ENCODE results near the gene WWC2.
A peak's percentile ranks its signal among the peaks of the same experiment; 100 is the strongest.

Gene WWC2

GRCh38 chr4:183098723-183099536 lies at the start of gene WWC2:
Gene WWC2, plus strand, starts transcription at chr4:183099257. Its CDS starts 235 bp downstream, at chr4:183099492.
- H3K9ac ChIP-seq (ENCODE audit: low read length in 5 of 5), result peak within 1 kb of the TSS in 4 of 5 donors; percentile 83 to 92 (median 91)
- H3K27me3 ChIP-seq (ENCODE audit: control insufficient read depth in 5 of 5, insufficient read depth in 4 of 5, low read length in 5 of 5), result no peaks in the 10 kb centered on the region
- peak within 1 kb of the TSS; percentile 97 for H3K27ac ChIP-seq (ENCODE audit: low read depth, low read length)
- peaks cover 1 to 42% (median 30%) of the 10 kb centered on the region in 5 donors for H3K4me1 ChIP-seq (ENCODE audit: control insufficient read depth in 5 of 5, insufficient read depth in 5 of 5, low read length in 5 of 5)
- no peaks in the 10 kb centered on the region for H3K9me3 ChIP-seq (ENCODE audit: control insufficient read depth in 5 of 5, low read length in 5 of 5)
- no peaks in the 10 kb centered on the region for H3K36me3 ChIP-seq (ENCODE audit: control insufficient read depth in 5 of 5, insufficient read depth in 5 of 5, low read length in 5 of 5)
- peak within 1 kb of the TSS; percentile 65 to 90 (median 83) for H3K4me3 ChIP-seq (ENCODE audit: low read depth in 1 of 5, low read length in 5 of 5)

- Histone ChIP-seq H3K9ac (ENCODE audit: low read length in 5 of 5) (no peak overlapping the region), H3K27ac (ENCODE audit: low read depth, low read length) (no peak overlapping the region), H3K4me3 (ENCODE audit: low read depth in 1 of 5, low read length in 5 of 5) (no peak overlapping the region), H3K9me3 (ENCODE audit: control insufficient read depth in 5 of 5, low read length in 5 of 5) (peaks cover 0 to 4% (median 0%) of the 10 kb centered on the region in 5 donors), H3K27me3 (ENCODE audit: control insufficient read depth in 5 of 5, insufficient read depth in 4 of 5, low read length in 5 of 5) (no peaks in the 10 kb centered on the region), H3K36me3 (ENCODE audit: control insufficient read depth in 5 of 5, insufficient read depth in 5 of 5, low read length in 5 of 5) (no peaks in the 10 kb centered on the region), H3K4me1 (ENCODE audit: control insufficient read depth in 5 of 5, insufficient read depth in 5 of 5, low read length in 5 of 5) (no peaks in the 10 kb centered on the region)
Observed at GRCh38 chr4:183053681-183054080, 45.4 kb upstream of the WWC2 start.

DNA sequence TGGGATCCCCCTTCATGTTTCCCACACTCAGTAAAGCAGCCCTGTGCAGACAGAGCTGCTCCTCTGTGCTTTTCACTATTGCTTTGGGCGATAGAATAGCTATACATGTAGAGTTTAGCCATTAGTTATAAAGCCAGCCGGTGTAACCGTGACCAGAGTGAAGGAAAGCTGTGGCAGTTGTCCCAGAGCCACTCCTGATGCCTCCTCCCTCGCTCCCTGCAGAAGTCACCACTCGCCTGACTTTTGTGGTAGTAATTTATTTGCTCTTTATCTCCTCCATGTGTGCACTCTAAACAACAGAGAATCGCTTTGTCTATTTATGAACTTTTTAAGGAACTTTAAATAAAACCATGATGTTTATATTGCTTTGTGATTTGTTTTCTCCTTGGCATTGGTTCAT lies 41.8 kb upstream of the WWC2 start:
- Histone ChIP-seq H3K27me3 (ENCODE audit: control insufficient read depth in 5 of 5, insufficient read depth in 4 of 5, low read length in 5 of 5) (no peaks in the 10 kb centered on the region), H3K4me3 (ENCODE audit: low read depth in 1 of 5, low read length in 5 of 5) (no peak overlapping the region), H3K27ac (ENCODE audit: low read depth, low read length) (no peak overlapping the region), H3K9ac (ENCODE audit: low read length in 5 of 5) (no peak overlapping the region), H3K36me3 (ENCODE audit: control insufficient read depth in 5 of 5, insufficient read depth in 5 of 5, low read length in 5 of 5) (no peaks in the 10 kb centered on the region), H3K4me1 (ENCODE audit: control insufficient read depth in 5 of 5, insufficient read depth in 5 of 5, low read length in 5 of 5) (no peaks in the 10 kb centered on the region), H3K9me3 (ENCODE audit: control insufficient read depth in 5 of 5, low read length in 5 of 5) (peaks cover 0 to 4% (median 0%) of the 10 kb centered on the region in 5 donors)

DNA sequence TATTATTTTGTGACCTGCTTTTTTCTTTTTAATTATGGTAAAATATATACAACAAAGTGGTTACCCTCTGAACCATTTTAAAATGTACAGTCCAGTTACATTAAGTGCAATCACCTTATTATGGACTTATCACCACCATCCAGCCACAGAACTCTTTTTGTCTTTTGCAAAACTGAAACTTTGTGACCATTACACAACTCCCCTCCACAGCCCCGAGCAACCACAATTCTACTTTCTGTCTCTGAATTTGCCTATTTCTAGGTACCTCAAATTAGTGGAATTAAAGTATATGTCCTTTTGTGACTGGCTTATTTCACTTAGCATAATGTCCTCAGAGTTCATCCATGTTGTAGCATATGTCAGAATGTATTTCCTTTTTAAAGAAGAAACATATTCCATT lies 39.3 kb upstream of the WWC2 start:
- H3K4me1 ChIP-seq (ENCODE audit: control insufficient read depth in 5 of 5, insufficient read depth in 5 of 5, low read length in 5 of 5), result no peaks in the 10 kb centered on the region
- no peaks in the 10 kb centered on the region for H3K27me3 ChIP-seq (ENCODE audit: control insufficient read depth in 5 of 5, insufficient read depth in 4 of 5, low read length in 5 of 5)
- no peak overlapping the region for H3K27ac ChIP-seq (ENCODE audit: low read depth, low read length)
- no peak overlapping the region for H3K4me3 ChIP-seq (ENCODE audit: low read depth in 1 of 5, low read length in 5 of 5)
- no peaks in the 10 kb centered on the region for H3K9me3 ChIP-seq (ENCODE audit: control insufficient read depth in 5 of 5, low read length in 5 of 5)
- H3K9ac ChIP-seq (ENCODE audit: low read length in 5 of 5), result no peak overlapping the region
- no peaks in the 10 kb centered on the region for H3K36me3 ChIP-seq (ENCODE audit: control insufficient read depth in 5 of 5, insufficient read depth in 5 of 5, low read length in 5 of 5)

- Histone ChIP-seq H3K36me3 (ENCODE audit: control insufficient read depth in 5 of 5, insufficient read depth in 5 of 5, low read length in 5 of 5) (no peaks in the 10 kb centered on the region), H3K27me3 (ENCODE audit: control insufficient read depth in 5 of 5, insufficient read depth in 4 of 5, low read length in 5 of 5) (no peaks in the 10 kb centered on the region), H3K9me3 (ENCODE audit: control insufficient read depth in 5 of 5, low read length in 5 of 5) (peaks cover 0 to 10% (median 4%) of the 10 kb centered on the region in 5 donors), H3K4me3 (ENCODE audit: low read depth in 1 of 5, low read length in 5 of 5) (no peak overlapping the region), H3K9ac (ENCODE audit: low read length in 5 of 5) (no peak overlapping the region), H3K4me1 (ENCODE audit: control insufficient read depth in 5 of 5, insufficient read depth in 5 of 5, low read length in 5 of 5) (peaks cover 0 to 2% (median 0%) of the 10 kb centered on the region in 5 donors), H3K27ac (ENCODE audit: low read depth, low read length) (no peak overlapping the region)
Observed at GRCh38 chr4:183068502-183068901, 30.6 kb upstream of the WWC2 start.

- Histone ChIP-seq H3K4me1 (ENCODE audit: control insufficient read depth in 5 of 5, insufficient read depth in 5 of 5, low read length in 5 of 5) (peaks cover 0 to 14% (median 6%) of the 10 kb centered on the region in 5 donors), H3K36me3 (ENCODE audit: control insufficient read depth in 5 of 5, insufficient read depth in 5 of 5, low read length in 5 of 5) (no peaks in the 10 kb centered on the region), H3K4me3 (ENCODE audit: low read depth in 1 of 5, low read length in 5 of 5) (no peak overlapping the region), H3K9ac (ENCODE audit: low read length in 5 of 5) (no peak overlapping the region), H3K9me3 (ENCODE audit: control insufficient read depth in 5 of 5, low read length in 5 of 5) (peaks cover 0 to 10% (median 4%) of the 10 kb centered on the region in 5 donors), H3K27ac (ENCODE audit: low read depth, low read length) (no peak overlapping the region), H3K27me3 (ENCODE audit: control insufficient read depth in 5 of 5, insufficient read depth in 4 of 5, low read length in 5 of 5) (no peaks in the 10 kb centered on the region)
Observed at GRCh38 chr4:183071222-183071621, 27.8 kb upstream of the WWC2 start.

DNA sequence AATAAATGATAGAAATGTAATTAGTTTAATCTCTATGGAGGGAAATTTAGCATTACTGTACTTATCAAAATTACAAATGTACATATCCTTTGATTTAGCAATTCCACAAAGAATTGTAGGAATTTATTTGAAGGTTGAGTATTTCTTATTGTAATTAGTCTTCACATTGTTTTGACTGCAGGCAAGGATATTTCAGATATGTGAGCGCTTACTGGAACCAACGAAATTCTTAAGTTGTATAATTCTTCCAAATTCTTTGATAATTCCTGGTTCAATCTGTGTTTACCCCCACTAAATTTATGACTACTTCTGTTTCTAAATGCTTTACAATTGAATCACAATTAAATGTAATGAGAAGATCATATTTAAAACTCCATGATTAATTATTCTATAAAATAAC lies 26.9 kb upstream of the WWC2 start:
- Histone ChIP-seq H3K27ac (ENCODE audit: low read depth, low read length) (no peak overlapping the region), H3K36me3 (ENCODE audit: control insufficient read depth in 5 of 5, insufficient read depth in 5 of 5, low read length in 5 of 5) (no peaks in the 10 kb centered on the region), H3K27me3 (ENCODE audit: control insufficient read depth in 5 of 5, insufficient read depth in 4 of 5, low read length in 5 of 5) (no peaks in the 10 kb centered on the region), H3K9ac (ENCODE audit: low read length in 5 of 5) (no peak overlapping the region), H3K4me1 (ENCODE audit: control insufficient read depth in 5 of 5, insufficient read depth in 5 of 5, low read length in 5 of 5) (peaks cover 0 to 14% (median 6%) of the 10 kb centered on the region in 5 donors), H3K9me3 (ENCODE audit: control insufficient read depth in 5 of 5, low read length in 5 of 5) (peaks cover 0 to 10% (median 4%) of the 10 kb centered on the region in 5 donors), H3K4me3 (ENCODE audit: low read depth in 1 of 5, low read length in 5 of 5) (no peak overlapping the region)

- Histone ChIP-seq H3K27me3 (ENCODE audit: control insufficient read depth in 5 of 5, insufficient read depth in 4 of 5, low read length in 5 of 5) (no peaks in the 10 kb centered on the region), H3K4me3 (ENCODE audit: low read depth in 1 of 5, low read length in 5 of 5) (no peak overlapping the region), H3K9ac (ENCODE audit: low read length in 5 of 5) (no peak overlapping the region), H3K36me3 (ENCODE audit: control insufficient read depth in 5 of 5, insufficient read depth in 5 of 5, low read length in 5 of 5) (no peaks in the 10 kb centered on the region), H3K9me3 (ENCODE audit: control insufficient read depth in 5 of 5, low read length in 5 of 5) (peaks cover 0 to 4% (median 2%) of the 10 kb centered on the region in 5 donors), H3K4me1 (ENCODE audit: control insufficient read depth in 5 of 5, insufficient read depth in 5 of 5, low read length in 5 of 5) (peaks cover 0 to 14% (median 6%) of the 10 kb centered on the region in 5 donors), H3K27ac (ENCODE audit: low read depth, low read length) (no peak overlapping the region)
Observed at GRCh38 chr4:183073838-183074145, 25.3 kb upstream of the WWC2 start.

- H3K27ac ChIP-seq (ENCODE audit: low read depth, low read length), result no peak overlapping the region
- no peak overlapping the region for H3K4me3 ChIP-seq (ENCODE audit: low read depth in 1 of 5, low read length in 5 of 5)
- peaks cover 0 to 14% (median 6%) of the 10 kb centered on the region in 5 donors for H3K4me1 ChIP-seq (ENCODE audit: control insufficient read depth in 5 of 5, insufficient read depth in 5 of 5, low read length in 5 of 5)
- no peaks in the 10 kb centered on the region for H3K27me3 ChIP-seq (ENCODE audit: control insufficient read depth in 5 of 5, insufficient read depth in 4 of 5, low read length in 5 of 5)
- H3K9me3 ChIP-seq (ENCODE audit: control insufficient read depth in 5 of 5, low read length in 5 of 5), result no peaks in the 10 kb centered on the region
- H3K36me3 ChIP-seq (ENCODE audit: control insufficient read depth in 5 of 5, insufficient read depth in 5 of 5, low read length in 5 of 5), result no peaks in the 10 kb centered on the region
- no peak overlapping the region for H3K9ac ChIP-seq (ENCODE audit: low read length in 5 of 5)
Observed at GRCh38 chr4:183074288-183074990, 24.6 kb upstream of the WWC2 start.

DNA sequence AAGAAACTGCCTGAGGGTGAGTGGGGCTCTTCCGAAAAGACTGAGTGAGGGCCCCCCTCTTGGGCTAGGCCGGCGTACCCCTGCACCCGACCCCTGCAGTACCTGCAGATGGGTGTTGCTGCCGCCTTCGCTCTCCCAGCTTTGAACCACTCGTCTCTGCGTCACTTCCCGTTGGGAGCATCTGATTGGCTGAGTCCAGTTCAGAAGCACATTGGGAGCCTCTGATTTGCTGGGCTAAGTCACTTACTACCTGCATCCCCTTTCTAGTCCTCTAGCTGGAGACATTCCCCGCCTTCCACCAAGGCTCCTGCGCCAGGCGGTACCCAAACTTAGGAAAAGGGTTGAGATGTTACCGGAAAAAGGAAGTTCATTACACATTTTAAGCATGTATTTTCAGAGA lies 20.4 kb upstream of the WWC2 start:
- H3K27me3 ChIP-seq (ENCODE audit: control insufficient read depth in 5 of 5, insufficient read depth in 4 of 5, low read length in 5 of 5), result no peaks in the 10 kb centered on the region
- no peak overlapping the region for H3K9ac ChIP-seq (ENCODE audit: low read length in 5 of 5)
- no peak overlapping the region for H3K27ac ChIP-seq (ENCODE audit: low read depth, low read length)
- no peaks in the 10 kb centered on the region for H3K36me3 ChIP-seq (ENCODE audit: control insufficient read depth in 5 of 5, insufficient read depth in 5 of 5, low read length in 5 of 5)
- no peaks in the 10 kb centered on the region for H3K9me3 ChIP-seq (ENCODE audit: control insufficient read depth in 5 of 5, low read length in 5 of 5)
- peaks cover 0 to 26% (median 18%) of the 10 kb centered on the region in 5 donors for H3K4me1 ChIP-seq (ENCODE audit: control insufficient read depth in 5 of 5, insufficient read depth in 5 of 5, low read length in 5 of 5)
- H3K4me3 ChIP-seq (ENCODE audit: low read depth in 1 of 5, low read length in 5 of 5), result no peak overlapping the region

All from subcutaneous abdominal adipose tissue (tissue), 5 donors.